Glutamatergic neuron (in vitro differentiated cells): ENCODE results near the gene SMC5. TPM values are rescaled to one million over a fixed set of nuclear protein-coding genes. Genes with fewer than 3 reads are reported as not detected.

Experiments used
- DNase-seq: peaks from one replicate; pipeline ENCODE4 v3.0.0; 2022
- H3K27ac Mint-ChIP-seq: one replicate; pipeline ENCODE4 v1.8.0; 2020; ENCODE audit warnings: mild to moderate bottlenecking, mixed read lengths, inconsistent platforms; ENCODE audit not compliant: unreplicated experiment
- H3K27me3 Mint-ChIP-seq: one replicate; pipeline ENCODE4 v1.8.0; 2020; ENCODE audit warnings: mild to moderate bottlenecking, moderate library complexity, mixed read lengths, inconsistent platforms; ENCODE audit not compliant: unreplicated experiment
- H3K36me3 Mint-ChIP-seq: one replicate; pipeline ENCODE4 v1.8.0; 2020; ENCODE audit warnings: mild to moderate bottlenecking, mixed read lengths, inconsistent platforms; ENCODE audit not compliant: unreplicated experiment
- H3K4me1 Mint-ChIP-seq: one replicate; pipeline ENCODE4 v1.8.0; 2020; ENCODE audit warnings: mild to moderate bottlenecking, low read depth, mixed read lengths, inconsistent platforms; ENCODE audit not compliant: unreplicated experiment
- H3K4me3 Mint-ChIP-seq: one replicate; pipeline ENCODE4 v1.8.0; 2020; ENCODE audit warnings: mild to moderate bottlenecking, mixed read lengths, inconsistent platforms; ENCODE audit not compliant: unreplicated experiment
- H3K9me3 Mint-ChIP-seq: one replicate; pipeline ENCODE4 v1.8.0; 2020; ENCODE audit warnings: mild to moderate bottlenecking, moderate library complexity, mixed read lengths, inconsistent platforms; ENCODE audit not compliant: unreplicated experiment
- total RNA-seq: library from RNA; stranded (reverse); fragmentation: NEBNext Ultra II Directional; extraction: Animal tissue kit (Norgen Biotek cat#: 25700); gene quantifications from one replicate; pipeline ENCODE4 v1.2.1, GENCODE V29; 2021; ENCODE audit not compliant: unreplicated experiment
- TF ChIP-seq, protein P1 (sequence below): fragments of 200-600 bp; sonication (generic); IDR thresholded peaks from one replicate; pipeline ENCODE4 v1.5.0; 2021; ENCODE audit not compliant: partially characterized antibody, unreplicated experiment

The SMC5 gene
- total RNA-seq, 1 donor from 2014 or later = 16.5 TPM

DNA sequence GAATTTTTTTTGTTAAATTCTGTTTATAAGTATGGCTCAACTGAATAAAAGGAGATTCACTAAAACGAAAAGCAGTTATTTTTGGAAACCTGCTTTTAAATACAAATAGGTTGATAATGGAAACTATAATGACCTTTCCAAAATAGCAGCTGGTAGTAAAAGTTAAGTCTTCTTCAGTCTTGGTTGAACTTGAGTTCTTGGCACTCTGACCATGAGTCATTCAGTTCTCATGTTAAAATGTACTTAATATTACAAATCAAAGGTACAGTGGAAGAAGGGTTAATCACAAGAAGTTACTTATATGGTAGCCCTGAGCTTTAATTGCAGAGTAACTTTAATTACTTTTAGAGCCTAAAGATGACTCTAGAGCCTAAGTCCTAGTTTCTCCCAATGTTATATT lies 93.6 kb downstream of the SMC5 start:
- TF ChIP-seq, protein P1, sequence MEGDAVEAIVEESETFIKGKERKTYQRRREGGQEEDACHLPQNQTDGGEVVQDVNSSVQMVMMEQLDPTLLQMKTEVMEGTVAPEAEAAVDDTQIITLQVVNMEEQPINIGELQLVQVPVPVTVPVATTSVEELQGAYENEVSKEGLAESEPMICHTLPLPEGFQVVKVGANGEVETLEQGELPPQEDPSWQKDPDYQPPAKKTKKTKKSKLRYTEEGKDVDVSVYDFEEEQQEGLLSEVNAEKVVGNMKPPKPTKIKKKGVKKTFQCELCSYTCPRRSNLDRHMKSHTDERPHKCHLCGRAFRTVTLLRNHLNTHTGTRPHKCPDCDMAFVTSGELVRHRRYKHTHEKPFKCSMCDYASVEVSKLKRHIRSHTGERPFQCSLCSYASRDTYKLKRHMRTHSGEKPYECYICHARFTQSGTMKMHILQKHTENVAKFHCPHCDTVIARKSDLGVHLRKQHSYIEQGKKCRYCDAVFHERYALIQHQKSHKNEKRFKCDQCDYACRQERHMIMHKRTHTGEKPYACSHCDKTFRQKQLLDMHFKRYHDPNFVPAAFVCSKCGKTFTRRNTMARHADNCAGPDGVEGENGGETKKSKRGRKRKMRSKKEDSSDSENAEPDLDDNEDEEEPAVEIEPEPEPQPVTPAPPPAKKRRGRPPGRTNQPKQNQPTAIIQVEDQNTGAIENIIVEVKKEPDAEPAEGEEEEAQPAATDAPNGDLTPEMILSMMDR = no peak
- H3K4me1 Mint-ChIP-seq = no peaks in the 10 kb centered on the region

GRCh38 chr9:70352802-70353201 lies 94.0 kb downstream of the SMC5 start:
- Mint-ChIP-seq H3K4me1 (no peaks in the 10 kb centered on the region), H3K27me3 (peaks cover 2% of the 10 kb centered on the region), H3K27ac (no peak overlapping the region), H3K9me3 (no peaks in the 10 kb centered on the region), H3K4me3 (no peak overlapping the region), H3K36me3 (no peaks in the 10 kb centered on the region)
- TF ChIP-seq, protein P1 = no peak
- DNase-seq = no peak

More for the DNA sequence above, 93.6 kb downstream of the SMC5 start:
- Mint-ChIP-seq H3K9me3 (no peaks in the 10 kb centered on the region), H3K27ac (no peak overlapping the region), H3K36me3 (no peaks in the 10 kb centered on the region), H3K4me3 (no peak overlapping the region), H3K27me3 (peaks cover 2% of the 10 kb centered on the region)
- DNase-seq = no peak

GRCh38 chr9:70355801-70356200 lies 97.0 kb downstream of the SMC5 start:
- H3K9me3 Mint-ChIP-seq = no peaks in the 10 kb centered on the region
- H3K27ac Mint-ChIP-seq = no peak overlapping the region
- TF ChIP-seq, protein P1 = no peak
- peaks cover 2% of the 10 kb centered on the region for H3K27me3 Mint-ChIP-seq
- no peaks in the 10 kb centered on the region for H3K36me3 Mint-ChIP-seq
- no peak for DNase-seq
- H3K4me1 Mint-ChIP-seq = no peaks in the 10 kb centered on the region
- H3K4me3 Mint-ChIP-seq = no peak overlapping the region

GRCh38 chr9:70362952-70363351 lies 104.2 kb downstream of the SMC5 start:
- no peak for DNase-seq
- Mint-ChIP-seq H3K27me3 (no peaks in the 10 kb centered on the region), H3K36me3 (no peaks in the 10 kb centered on the region), H3K27ac (no peak overlapping the region), H3K9me3 (no peaks in the 10 kb centered on the region), H3K4me1 (no peaks in the 10 kb centered on the region), H3K4me3 (no peak overlapping the region)
- TF ChIP-seq, protein P1 = no peak

GRCh38 chr9:70363760-70364159 lies 105.0 kb downstream of the SMC5 start:
- H3K9me3 Mint-ChIP-seq = no peaks in the 10 kb centered on the region
- TF ChIP-seq, protein P1 = no peak
- no peak overlapping the region for H3K4me3 Mint-ChIP-seq

More at GRCh38 chr9:70363760-70364159, 105.0 kb downstream of the SMC5 start:
- Mint-ChIP-seq H3K27me3 (no peaks in the 10 kb centered on the region), H3K36me3 (no peaks in the 10 kb centered on the region), H3K4me1 (no peaks in the 10 kb centered on the region), H3K27ac (no peak overlapping the region)
- DNase-seq = no peak
